ENCODE results near the gene DLX3. TPM values are rescaled to one million over a fixed set of nuclear protein-coding genes. Genes with fewer than 3 reads are reported as not detected.

Gene DLX3
- polyA plus RNA-seq, 3 donors: not detected

DNA sequence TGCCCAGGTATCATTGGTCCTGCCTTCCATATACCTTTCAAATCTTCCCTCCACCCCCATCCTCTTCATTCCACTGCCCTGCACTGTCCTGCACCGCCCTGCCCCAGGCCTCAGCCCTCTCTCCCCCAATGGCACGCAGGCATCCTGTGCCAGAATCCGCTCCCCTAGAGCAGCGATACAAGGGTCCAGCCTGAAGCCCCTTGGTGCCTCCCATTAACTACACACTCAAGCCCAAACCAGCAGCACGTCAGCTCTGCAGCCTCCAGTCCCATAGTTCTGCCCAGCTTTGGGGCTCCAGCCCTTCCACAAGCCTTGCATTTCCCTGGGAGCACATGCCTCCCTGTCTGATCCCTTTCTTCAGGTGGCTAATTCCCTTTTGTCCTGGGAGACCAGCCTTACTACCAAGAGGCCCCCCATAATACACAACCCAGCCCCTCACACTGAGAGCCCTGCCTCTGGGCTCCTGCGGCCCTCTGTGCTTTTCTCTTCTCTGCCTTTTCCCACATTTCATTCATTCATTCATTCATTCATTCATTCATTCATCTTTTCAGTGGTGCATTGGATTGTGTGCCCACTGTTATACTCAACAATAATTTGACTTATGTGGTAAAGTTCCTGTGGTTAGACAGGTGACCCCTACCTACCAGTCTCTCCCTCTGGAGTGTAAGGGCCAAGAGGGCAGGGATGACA, 26.8 kb upstream of the DLX3 start:
- H3K36me3 Mint-ChIP-seq: no peaks in the 10 kb centered on the region
- Histone ChIP-seq H2AFZ (ENCODE audit: insufficient read depth, low read depth, low read length, poor library complexity, severe bottlenecking) (no peak overlapping the region), H3K9ac (ENCODE audit: insufficient read depth, low read length, poor library complexity, severe bottlenecking) (no peak overlapping the region), H3K27ac (ENCODE audit: low read depth in 1 of 2, low read length in 2 of 2) (no peak overlapping the region), H3K4me2 (replicated peaks; ENCODE audit: extremely low read depth, low read length, poor library complexity, severe bottlenecking) (no peak overlapping the region), H3K4me1 (ENCODE audit: control insufficient read depth in 1 of 2, insufficient read depth in 2 of 2, low read length in 2 of 2) (peaks cover 0 to under 1% of the 10 kb centered on the region in 2 donors), H3K36me3 (replicated peaks in 1 of 2; ENCODE audit: control insufficient read depth in 1 of 2, insufficient read depth in 2 of 2, low read length in 2 of 2) (no peaks in the 10 kb centered on the region), H4K20me1 (ENCODE audit: insufficient read depth, low read length) (no peaks in the 10 kb centered on the region), H3K4me3 (replicated peaks in 1 of 3; ENCODE audit: low read depth in 2 of 3, low read length in 3 of 3) (no peak overlapping the region), H3K79me2 (ENCODE audit: insufficient read depth, low read length) (no peaks in the 10 kb centered on the region), H3K27me3 (ENCODE audit: control insufficient read depth in 2 of 2, insufficient read depth in 2 of 2, low read length in 2 of 2) (no peaks in the 10 kb centered on the region), H3K9me3 (replicated peaks in 1 of 2; ENCODE audit: control insufficient read depth in 1 of 2, insufficient read depth in 1 of 2, low read length in 2 of 2) (no peaks in the 10 kb centered on the region)
- 91% methylated on average over 5 of the region's 6 CpGs for WGBS (ENCODE audit: insufficient coverage)
- DNase-seq: no peak
- peaks cover 8% of the 10 kb centered on the region for H3K4me1 Mint-ChIP-seq
- no peaks in the 10 kb centered on the region for H3K9me3 Mint-ChIP-seq
- TF ChIP-seq, protein P1, sequence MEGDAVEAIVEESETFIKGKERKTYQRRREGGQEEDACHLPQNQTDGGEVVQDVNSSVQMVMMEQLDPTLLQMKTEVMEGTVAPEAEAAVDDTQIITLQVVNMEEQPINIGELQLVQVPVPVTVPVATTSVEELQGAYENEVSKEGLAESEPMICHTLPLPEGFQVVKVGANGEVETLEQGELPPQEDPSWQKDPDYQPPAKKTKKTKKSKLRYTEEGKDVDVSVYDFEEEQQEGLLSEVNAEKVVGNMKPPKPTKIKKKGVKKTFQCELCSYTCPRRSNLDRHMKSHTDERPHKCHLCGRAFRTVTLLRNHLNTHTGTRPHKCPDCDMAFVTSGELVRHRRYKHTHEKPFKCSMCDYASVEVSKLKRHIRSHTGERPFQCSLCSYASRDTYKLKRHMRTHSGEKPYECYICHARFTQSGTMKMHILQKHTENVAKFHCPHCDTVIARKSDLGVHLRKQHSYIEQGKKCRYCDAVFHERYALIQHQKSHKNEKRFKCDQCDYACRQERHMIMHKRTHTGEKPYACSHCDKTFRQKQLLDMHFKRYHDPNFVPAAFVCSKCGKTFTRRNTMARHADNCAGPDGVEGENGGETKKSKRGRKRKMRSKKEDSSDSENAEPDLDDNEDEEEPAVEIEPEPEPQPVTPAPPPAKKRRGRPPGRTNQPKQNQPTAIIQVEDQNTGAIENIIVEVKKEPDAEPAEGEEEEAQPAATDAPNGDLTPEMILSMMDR (IDR thresholded peaks at IDR 0.05): no peak
- H3K4me3 Mint-ChIP-seq: no peak overlapping the region
- H3K27ac Mint-ChIP-seq: peak overlapping the region in 1 of 7 donors; percentile 58
- intact Hi-C loops (cut with micrococcal nuclease): no loop called here
- peaks cover 11 to 15% (median 14%) of the 10 kb centered on the region in 3 donors for H3K27me3 Mint-ChIP-seq (ENCODE audit: low read depth in 3 of 3)

DNA sequence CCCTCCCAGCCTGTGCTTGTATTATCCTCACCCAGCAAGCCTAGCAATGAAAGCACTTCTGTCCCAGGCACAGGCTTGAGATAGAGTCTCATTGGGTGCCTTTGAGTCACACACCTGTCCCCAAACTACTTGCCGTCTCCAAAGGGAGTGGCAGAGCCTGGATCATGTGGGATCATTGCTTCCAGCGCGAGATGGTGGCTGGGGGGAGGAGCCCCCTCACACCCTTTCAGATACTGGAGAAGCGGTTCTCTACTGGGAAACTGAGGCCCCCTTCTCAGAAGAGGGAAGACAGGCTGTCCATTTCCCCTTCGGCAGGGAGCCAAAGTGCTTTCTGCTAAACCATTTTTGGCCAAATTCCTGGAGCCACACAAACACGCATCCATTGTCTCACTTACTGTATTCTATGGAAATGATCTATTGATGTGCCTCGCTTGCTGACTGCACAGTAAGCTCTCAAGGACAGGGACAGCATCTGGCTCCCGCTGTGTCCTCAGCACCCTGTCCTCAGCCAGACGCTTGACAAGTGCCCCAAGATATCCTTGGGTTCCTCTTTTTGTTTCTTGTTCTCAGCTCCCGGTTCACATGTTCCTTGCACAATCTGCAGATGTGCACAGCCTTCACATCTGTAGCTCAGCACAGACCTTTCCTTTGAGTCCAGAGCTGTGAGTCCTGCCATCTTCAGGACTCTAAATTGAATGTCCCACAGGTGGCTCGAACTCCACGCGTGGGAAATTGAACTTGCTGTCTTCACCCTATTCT, 26.0 kb upstream of the DLX3 start:
- Histone ChIP-seq H3K4me1 (ENCODE audit: control insufficient read depth in 1 of 2, insufficient read depth in 2 of 2, low read length in 2 of 2) (no peaks in the 10 kb centered on the region), H4K20me1 (ENCODE audit: insufficient read depth, low read length) (no peaks in the 10 kb centered on the region), H3K27ac (ENCODE audit: low read depth in 1 of 2, low read length in 2 of 2) (no peak overlapping the region), H2AFZ (ENCODE audit: insufficient read depth, low read depth, low read length, poor library complexity, severe bottlenecking) (no peak overlapping the region), H3K27me3 (ENCODE audit: control insufficient read depth in 2 of 2, insufficient read depth in 2 of 2, low read length in 2 of 2) (no peaks in the 10 kb centered on the region), H3K36me3 (replicated peaks in 1 of 2; ENCODE audit: control insufficient read depth in 1 of 2, insufficient read depth in 2 of 2, low read length in 2 of 2) (no peaks in the 10 kb centered on the region), H3K79me2 (ENCODE audit: insufficient read depth, low read length) (no peaks in the 10 kb centered on the region), H3K4me2 (replicated peaks; ENCODE audit: extremely low read depth, low read length, poor library complexity, severe bottlenecking) (no peak overlapping the region), H3K9me3 (replicated peaks in 1 of 2; ENCODE audit: control insufficient read depth in 1 of 2, insufficient read depth in 1 of 2, low read length in 2 of 2) (no peaks in the 10 kb centered on the region), H3K4me3 (replicated peaks in 1 of 3; ENCODE audit: low read depth in 2 of 3, low read length in 3 of 3) (no peak overlapping the region), H3K9ac (ENCODE audit: insufficient read depth, low read length, poor library complexity, severe bottlenecking) (no peak overlapping the region)
- peaks cover 11 to 15% (median 13%) of the 10 kb centered on the region in 3 donors for H3K27me3 Mint-ChIP-seq (ENCODE audit: low read depth in 3 of 3)
- TF ChIP-seq, protein P1 (IDR thresholded peaks at IDR 0.05): no peak
- H3K36me3 Mint-ChIP-seq: no peaks in the 10 kb centered on the region
- DNase-seq: peak in 1 of 3 donors; percentile 6
- WGBS (ENCODE audit: insufficient coverage): 30% methylated on average over 7 of the region's 13 CpGs
- H3K9me3 Mint-ChIP-seq: peaks cover 0 to under 1% (median 0%) of the 10 kb centered on the region in 7 donors
- H3K4me1 Mint-ChIP-seq: peaks cover 8% of the 10 kb centered on the region
- peak overlapping the region in 1 of 7 donors; percentile 58 for H3K27ac Mint-ChIP-seq
- H3K4me3 Mint-ChIP-seq: no peak overlapping the region
- intact Hi-C loops (cut with micrococcal nuclease): no loop called here
